HG02938 (cell line): ENCODE measurements around the gene COL20A1.
"Not testable (repeated sequence)": the region's sequence is repeated elsewhere in the genome, so short reads cannot be mapped to it uniquely, and the experiment has no call there.

ENCODE experiments used
- ATAC-seq: cut with Tn5 transposase; IDR thresholded peaks from one replicate; pipeline ENCODE4 v1.9.1; 2021; ENCODE audit warnings: mild to moderate bottlenecking, moderate library complexity; ENCODE audit not compliant: unreplicated experiment

Gene COL20A1

DNA sequence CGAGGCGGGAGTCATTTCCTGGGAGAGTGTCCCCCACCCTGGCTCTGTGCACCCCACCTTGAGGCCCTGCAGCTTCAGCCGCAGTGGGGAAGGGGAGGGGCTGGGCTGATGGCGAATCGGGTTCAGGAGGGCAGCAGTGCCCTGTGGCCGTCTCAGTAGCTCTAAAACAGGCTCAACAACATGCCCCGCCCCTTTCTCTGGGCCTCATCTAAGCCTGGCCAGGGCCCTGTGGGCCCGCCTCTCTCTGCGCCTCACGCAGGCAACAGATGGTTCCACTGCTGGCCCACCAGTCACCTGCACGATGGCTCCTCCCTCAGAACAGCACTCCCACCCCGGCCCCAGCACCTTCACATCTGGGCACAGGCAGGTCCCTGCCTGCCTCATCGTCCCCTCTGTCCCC, 38.0 kb downstream of the COL20A1 start:
- ATAC-seq: no peak

- no peak for ATAC-seq
Measured at GRCh38 chr20:63331741-63332400, 38.9 kb downstream of the COL20A1 start.

DNA sequence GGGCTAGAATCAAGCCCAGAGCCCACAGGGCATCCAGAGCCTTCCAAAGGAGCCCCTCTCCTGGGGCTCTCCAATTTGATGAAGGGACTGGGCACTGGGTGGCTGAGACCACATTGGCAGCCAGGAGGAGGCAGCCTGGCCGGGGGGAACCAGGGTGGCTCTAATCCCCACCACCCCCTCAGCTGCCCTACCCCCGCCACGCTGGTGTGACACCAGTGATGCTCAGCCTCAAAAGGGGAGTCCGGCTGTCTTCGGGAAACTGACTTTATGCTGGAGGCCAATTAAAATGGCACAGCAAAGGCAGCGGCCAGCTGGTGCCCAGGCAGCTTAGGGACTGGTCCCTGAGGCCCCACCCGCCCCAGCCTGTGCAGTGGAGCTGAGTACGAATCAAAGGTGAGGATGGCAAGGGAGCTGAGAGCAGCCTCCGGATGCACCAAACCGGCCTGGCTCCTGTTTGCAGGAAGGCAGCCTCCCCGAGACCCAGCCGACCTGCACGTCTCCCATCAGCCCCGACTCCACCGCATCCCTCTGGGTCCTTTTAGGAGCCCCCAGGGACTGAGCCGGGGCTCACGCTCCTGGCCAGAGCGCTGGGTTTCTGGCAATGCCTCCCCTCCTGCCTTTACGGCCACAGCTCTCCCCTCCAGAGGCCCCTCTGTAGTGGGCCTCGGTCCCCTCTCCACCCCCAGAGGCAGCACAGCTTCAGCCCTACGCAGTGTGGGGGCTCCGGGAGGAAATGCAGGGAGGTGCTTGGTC, 39.7 kb downstream of the COL20A1 start:
- ATAC-seq: no peak

GRCh38 chr20:63333241-63333836, 40.4 kb downstream of the COL20A1 start:
- ATAC-seq: no peak

DNA sequence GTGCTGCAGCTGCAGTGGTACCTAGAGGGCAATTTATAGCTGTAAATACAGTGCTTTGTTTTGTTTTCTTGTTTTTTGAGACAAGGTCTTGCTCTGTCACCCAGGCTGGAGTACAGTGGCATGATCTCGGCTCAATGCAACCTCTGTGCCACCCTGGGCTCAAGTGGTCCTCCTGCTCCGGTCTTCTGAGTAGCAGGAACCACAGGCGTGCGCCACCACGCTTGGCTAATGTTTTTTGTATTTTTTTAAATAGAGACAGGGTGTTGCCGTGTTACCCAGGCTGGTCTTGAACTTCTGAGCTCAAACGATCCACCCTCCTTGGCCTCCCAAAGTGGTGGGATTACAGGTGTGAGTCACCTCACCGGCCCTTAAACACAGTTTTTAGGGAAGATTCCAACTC, 41.4 kb downstream of the COL20A1 start:
- ATAC-seq: no peak

DNA sequence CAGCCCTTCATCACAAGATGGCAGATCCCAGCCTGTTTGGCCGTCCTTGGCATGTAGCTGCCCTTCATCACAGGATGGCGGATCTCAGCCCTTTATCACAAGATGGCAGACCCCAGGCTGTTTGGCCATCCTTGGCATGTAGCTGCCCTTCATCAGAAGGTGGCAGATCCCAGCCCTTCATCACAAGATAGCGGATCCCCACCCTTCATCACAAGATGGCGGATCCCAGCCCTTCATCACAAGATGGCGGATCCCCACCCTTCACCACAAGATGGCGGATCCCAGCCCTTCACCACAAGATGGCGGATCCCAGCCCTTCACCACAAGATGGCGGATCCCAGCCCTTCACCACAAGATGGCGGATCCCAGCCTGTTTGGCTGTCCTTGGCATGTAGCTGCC, 42.1 kb downstream of the COL20A1 start:
- ATAC-seq: not testable (repeated sequence)

GRCh38 chr20:63335711-63336110, 42.7 kb downstream of the COL20A1 start:
- ATAC-seq: no peak

DNA sequence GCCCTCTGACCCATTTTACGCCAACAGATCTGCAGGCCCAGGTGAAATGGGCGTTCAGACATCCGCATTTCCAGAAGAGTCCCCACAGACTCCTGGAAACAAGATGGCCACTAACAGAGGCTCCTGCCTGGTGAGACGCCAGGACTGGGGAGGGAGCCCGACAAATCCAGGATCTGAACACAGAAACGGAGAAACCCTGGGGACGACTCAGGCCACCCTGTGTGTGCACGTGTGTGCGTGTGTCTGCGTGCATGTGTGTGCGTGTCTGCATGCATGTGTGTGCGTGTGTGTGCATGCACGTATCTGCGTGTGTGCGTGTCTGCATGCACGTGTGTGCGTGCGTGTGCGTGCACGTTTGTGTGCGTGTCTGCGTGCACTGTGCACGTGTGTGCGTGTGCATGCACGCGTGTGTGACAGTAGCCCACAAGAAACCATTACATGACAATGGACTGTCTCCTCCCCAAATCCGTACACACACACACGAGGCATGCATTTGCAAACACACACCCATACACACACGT, 43.3 kb downstream of the COL20A1 start:
- no peak for ATAC-seq

DNA sequence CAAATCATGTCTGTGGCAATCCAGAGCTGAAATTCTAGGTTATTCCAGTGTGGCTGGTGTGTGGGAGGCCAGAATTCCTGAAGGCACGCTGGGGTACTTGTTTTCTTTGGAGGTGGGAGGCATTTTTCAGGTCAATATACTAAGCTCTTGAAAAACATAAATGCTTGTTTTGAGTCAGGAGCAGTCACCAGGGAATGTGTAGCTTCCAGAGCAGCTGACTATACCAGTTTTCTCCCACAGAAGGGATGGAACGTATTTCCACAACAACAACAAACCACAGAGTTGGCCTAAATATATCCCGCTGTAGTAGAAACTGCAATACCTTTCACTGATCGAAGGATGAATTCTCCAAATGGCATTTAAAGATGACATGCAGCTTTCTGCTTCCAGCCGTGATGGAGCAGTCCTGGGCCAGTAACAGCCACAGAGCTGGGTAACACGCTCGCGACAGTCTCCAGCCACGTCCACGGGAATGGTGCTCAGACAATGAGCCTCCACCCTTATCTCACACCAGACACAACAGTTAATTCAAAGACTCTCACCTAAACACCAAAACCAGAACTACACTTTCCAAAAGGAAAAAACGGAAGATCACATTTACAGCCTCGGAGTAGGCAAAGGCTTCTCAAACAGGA, 44.9 kb downstream of the COL20A1 start:
- no peak for ATAC-seq

GRCh38 chr20:63339154-63340094, 46.4 kb downstream of the COL20A1 start:
- not testable (repeated sequence) for ATAC-seq

DNA sequence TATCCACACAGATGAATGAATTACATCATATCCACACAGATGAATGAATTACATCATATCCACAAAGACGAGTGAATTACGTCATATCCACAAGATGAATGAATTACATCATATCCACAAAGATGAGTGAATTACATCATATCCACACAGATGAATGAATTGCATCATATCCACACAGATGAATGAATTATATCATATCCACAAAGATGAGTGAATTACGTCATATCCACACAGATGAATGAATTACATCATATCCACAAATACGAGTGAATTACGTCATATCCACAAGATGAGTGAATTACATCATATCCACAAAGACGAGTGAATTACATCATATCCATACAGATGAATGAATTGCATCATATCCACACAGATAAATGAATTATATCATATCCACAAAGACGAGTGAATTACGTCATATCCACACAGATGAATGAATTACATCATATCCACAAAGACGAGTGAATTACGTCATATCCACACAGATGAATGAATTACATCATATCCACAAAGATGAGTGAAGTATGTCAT, 47.2 kb downstream of the COL20A1 start:
- not testable (repeated sequence) for ATAC-seq

GRCh38 chr20:63342561-63343459, 49.8 kb downstream of the COL20A1 start:
- no peak for ATAC-seq

DNA sequence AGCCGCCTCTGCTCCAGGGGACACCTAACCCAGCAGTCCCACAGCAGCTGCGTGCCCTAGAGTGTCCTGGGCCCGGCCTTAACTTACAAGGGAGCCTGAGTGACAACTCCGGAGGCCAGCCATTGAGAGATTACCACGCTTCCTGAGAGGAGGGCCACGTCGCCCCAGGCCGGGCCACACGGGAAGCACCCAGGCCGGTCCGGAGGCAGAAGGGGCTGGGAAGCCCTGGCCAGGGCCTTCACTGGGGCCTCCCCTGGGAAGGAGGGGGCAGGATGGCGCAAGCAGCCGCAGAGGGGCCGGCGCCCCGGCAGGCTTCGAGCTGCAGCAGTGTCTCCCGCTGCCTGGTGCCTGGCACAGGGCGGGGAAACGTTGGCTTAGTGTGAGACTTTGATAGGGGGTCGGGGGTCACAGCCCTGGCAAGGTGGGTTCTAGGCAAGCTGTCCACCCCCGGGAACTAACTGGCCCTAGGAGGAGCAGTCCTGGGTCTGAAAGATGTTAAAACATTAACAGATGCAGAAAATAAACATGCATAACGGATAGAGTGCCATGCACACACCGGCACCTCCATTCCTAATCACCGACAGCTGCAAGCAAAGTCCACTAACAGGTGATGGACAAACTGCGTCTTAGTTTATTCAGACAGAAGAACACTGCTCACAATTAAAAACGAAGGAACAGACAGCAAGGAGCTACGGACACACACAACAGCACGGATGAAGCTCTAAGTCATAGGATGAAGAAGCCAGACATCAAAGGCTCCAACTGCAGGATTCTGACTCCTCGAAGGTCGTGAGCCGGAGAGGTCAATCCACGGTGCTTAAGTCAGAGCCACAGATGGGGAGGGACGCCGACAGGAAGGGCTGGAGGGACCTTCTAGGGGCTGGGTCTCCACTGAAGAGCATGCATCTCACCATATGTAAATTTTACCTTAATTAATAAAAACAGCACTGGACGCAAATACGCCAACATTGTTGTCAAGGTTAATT, 50.8 kb downstream of the COL20A1 start:
- no peak for ATAC-seq

DNA sequence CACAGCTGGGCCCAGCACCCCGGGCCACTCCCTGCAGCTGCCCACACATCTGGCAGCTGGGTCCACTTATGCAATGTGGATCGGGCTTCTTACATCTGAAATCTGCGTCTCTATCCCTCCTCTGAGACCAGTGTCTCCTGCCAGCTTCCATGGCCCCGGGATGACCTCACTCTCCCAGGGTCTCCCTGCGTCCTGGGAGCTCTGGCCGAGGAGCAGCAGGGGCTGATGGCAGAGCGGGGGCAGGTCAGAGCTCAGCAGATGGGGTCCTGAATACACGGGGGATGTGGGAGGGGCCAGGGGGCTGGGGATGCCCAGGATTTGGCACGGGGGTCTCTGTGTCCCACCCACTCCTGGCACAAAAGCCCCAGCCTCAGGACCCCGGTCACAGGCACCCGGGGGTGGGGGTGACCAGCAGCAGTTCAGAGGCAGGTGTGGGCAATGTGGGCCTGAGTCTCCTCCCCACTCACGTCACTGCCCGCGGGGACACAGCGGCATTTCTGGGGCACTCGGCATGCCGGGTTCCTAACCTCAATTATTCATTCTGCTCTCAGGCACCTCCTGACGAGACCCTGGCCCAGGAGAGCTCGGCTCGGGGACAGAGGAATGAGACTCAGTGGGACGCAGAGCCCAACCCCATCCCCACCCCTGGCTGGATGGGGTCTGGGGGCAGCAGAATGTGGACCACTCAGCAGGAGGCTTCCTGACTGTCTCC, 51.8 kb downstream of the COL20A1 start:
- ATAC-seq: no peak

- no peak for ATAC-seq
Measured at GRCh38 chr20:63345328-63346100, 52.5 kb downstream of the COL20A1 start.
